IMR-90 (cell line): ENCODE measurements around the gene DRAP1.

Source experiments
- CHD1 ChIP-seq: IDR thresholded peaks from 2 replicates; pipeline ENCODE4 v1.6.1; 2012; ENCODE audit warnings: low read depth, low read length, improper control_type of control experiment
- SMC3 ChIP-seq: fragments of 150-350 bp; IDR thresholded peaks from 2 replicates; pipeline ENCODE4 v1.6.1; 2016; ENCODE audit warnings: low read depth, mild to moderate bottlenecking, antibody characterized with exemption, low read length, moderate library complexity

- no peak for TF ChIP-seq CHD1
- TF ChIP-seq SMC3: 0 out of 2 replicates have a peak, but pooled peaks have one; percentile 6
Measured at GRCh38 chr11:65871811-65872548, 47.2 kb upstream of the DRAP1 start.
